ENCODE measurements around the gene NDFIP2.

NDFIP2 gene

GRCh38 chr13:79543883-79544282 is 62.9 kb downstream of the NDFIP2 start:
- TF ChIP-seq CTCF (IDR thresholded peaks at IDR 0.05; ENCODE audit: low read depth, low read length) = no peak
- H3K27me3 ChIP-seq (ENCODE audit: insufficient read depth, low read depth, severe bottlenecking) = no peaks in the 10 kb centered on the region
- H3K9me3 ChIP-seq (ENCODE audit: severe bottlenecking) = no peaks in the 10 kb centered on the region
- no peak for DNase-seq
- no peak overlapping the region for H3K4me3 ChIP-seq (ENCODE audit: low read depth, low read length)
- H3K36me3 ChIP-seq = no peaks in the 10 kb centered on the region
- no peak overlapping the region for H3K27ac ChIP-seq

- no peaks in the 10 kb centered on the region for H3K27me3 ChIP-seq (ENCODE audit: insufficient read depth, low read depth, severe bottlenecking)
- no peaks in the 10 kb centered on the region for H3K36me3 ChIP-seq
- DNase-seq = no peak
- H3K9me3 ChIP-seq (ENCODE audit: severe bottlenecking) = no peaks in the 10 kb centered on the region
- H3K4me3 ChIP-seq (ENCODE audit: low read depth, low read length) = no peak overlapping the region
- no peak for TF ChIP-seq CTCF (IDR thresholded peaks at IDR 0.05; ENCODE audit: low read depth, low read length)
- H3K27ac ChIP-seq = no peak overlapping the region
These were observed 66.5 kb downstream of the NDFIP2 start for GRCh38 chr13:79547211-79548195.

GRCh38 chr13:79548902-79549301 is 67.9 kb downstream of the NDFIP2 start:
- no peak overlapping the region for H3K4me3 ChIP-seq (ENCODE audit: low read depth, low read length)
- no peaks in the 10 kb centered on the region for H3K36me3 ChIP-seq
- H3K27ac ChIP-seq = no peak overlapping the region
- no peak for TF ChIP-seq CTCF (IDR thresholded peaks at IDR 0.05; ENCODE audit: low read depth, low read length)
- no peaks in the 10 kb centered on the region for H3K27me3 ChIP-seq (ENCODE audit: insufficient read depth, low read depth, severe bottlenecking)
- no peaks in the 10 kb centered on the region for H3K9me3 ChIP-seq (ENCODE audit: severe bottlenecking)
- DNase-seq = no peak

- no peak for DNase-seq
- TF ChIP-seq CTCF (IDR thresholded peaks at IDR 0.05; ENCODE audit: low read depth, low read length) = no peak
- Histone ChIP-seq H3K4me3 (ENCODE audit: low read depth, low read length) (no peak overlapping the region), H3K27ac (no peak overlapping the region), H3K9me3 (ENCODE audit: severe bottlenecking) (no peaks in the 10 kb centered on the region), H3K36me3 (no peaks in the 10 kb centered on the region), H3K27me3 (ENCODE audit: insufficient read depth, low read depth, severe bottlenecking) (no peaks in the 10 kb centered on the region)
These were observed 68.6 kb downstream of the NDFIP2 start for GRCh38 chr13:79549355-79550106.

- no peak for TF ChIP-seq CTCF (IDR thresholded peaks at IDR 0.05; ENCODE audit: low read depth, low read length)
- DNase-seq = no peak
- Histone ChIP-seq H3K36me3 (no peaks in the 10 kb centered on the region), H3K27ac (no peak overlapping the region), H3K9me3 (ENCODE audit: severe bottlenecking) (no peaks in the 10 kb centered on the region), H3K27me3 (ENCODE audit: insufficient read depth, low read depth, severe bottlenecking) (no peaks in the 10 kb centered on the region), H3K4me3 (ENCODE audit: low read depth, low read length) (no peak overlapping the region)
These were observed 76.7 kb downstream of the NDFIP2 start for GRCh38 chr13:79557666-79558065.
